Mesenchymal stem cell (in vitro differentiated cells and primary cell): ENCODE data around the gene PCDHGB4.
"Not testable (repeated sequence)": the region's sequence is repeated elsewhere in the genome, so short reads cannot be mapped to it uniquely, and the experiment has no call there.

Experiments
- DNase-seq: peaks from one replicate; pipeline ENCODE4 v3.0.0-alpha.2; 2013
- H2AFZ ChIP-seq: one replicate; pipeline ENCODE4 v1.6.1; 2013; ENCODE audit warnings: low read depth, mild to moderate bottlenecking, control low read depth, inconsistent platforms, low read length, moderate library complexity
- H2AK5ac ChIP-seq: 2 replicates; pipeline ENCODE4 v1.6.1; 2013; ENCODE audit warnings: low read length, moderate library complexity, mild to moderate bottlenecking, inconsistent platforms; ENCODE audit not compliant: severe bottlenecking
- H2BK120ac ChIP-seq: one replicate; pipeline ENCODE4 v1.6.1; 2013; ENCODE audit warnings: low read depth, mild to moderate bottlenecking, inconsistent platforms, low read length, moderate library complexity
- H2BK12ac ChIP-seq, 2 experiments: one replicate each; pipeline ENCODE4 v1.6.1; 2013; ENCODE audit warnings: inconsistent platforms in 2 of 2, low read length in 2 of 2, mild to moderate bottlenecking in 2 of 2, moderate library complexity in 2 of 2, control low read depth in 1 of 2
- H2BK15ac ChIP-seq: one replicate; pipeline ENCODE4 v1.6.1; 2013; ENCODE audit warnings: mild to moderate bottlenecking, low read depth, inconsistent platforms; ENCODE audit not compliant: poor library complexity, severe bottlenecking
- H2BK5ac ChIP-seq: 2 replicates; pipeline ENCODE4 v1.6.1; 2013; ENCODE audit warnings: low read depth, mild to moderate bottlenecking, low read length, control low read depth, inconsistent platforms; ENCODE audit not compliant: poor library complexity, severe bottlenecking
- H3K14ac ChIP-seq, 2 experiments: one replicate each; pipeline ENCODE4 v1.6.1; 2013; ENCODE audit warnings: inconsistent platforms in 2 of 2, low read length in 2 of 2, control low read depth in 1 of 2, mild to moderate bottlenecking in 1 of 2, moderate library complexity in 1 of 2
- H3K18ac ChIP-seq, 2 experiments: one replicate each; pipeline ENCODE4 v1.6.1; 2013; ENCODE audit warnings: inconsistent platforms in 2 of 2, low read length in 2 of 2, control low read depth in 1 of 2, low read depth in 1 of 2, mild to moderate bottlenecking in 1 of 2
- H3K23ac ChIP-seq, 2 experiments: one replicate each; pipeline ENCODE4 v1.6.1; 2013; ENCODE audit warnings: inconsistent platforms in 2 of 2, low read length in 2 of 2, mild to moderate bottlenecking in 2 of 2, moderate library complexity in 2 of 2, control low read depth in 1 of 2
- H3K27ac ChIP-seq: 2 replicates; pipeline ENCODE4 v1.5.1; 2013; ENCODE audit warnings: mild to moderate bottlenecking, moderate library complexity, low read length, control low read depth, inconsistent platforms; ENCODE audit not compliant: poor library complexity, severe bottlenecking
- H3K27me3 ChIP-seq, 2 experiments: 2 replicates each; pipeline versions ENCODE4 v1.6.1 to v1.7.0; 2013; ENCODE audit warnings: low read length in 2 of 2, mild to moderate bottlenecking in 2 of 2, moderate library complexity in 2 of 2, control low read depth in 1 of 2, inconsistent platforms in 1 of 2; ENCODE audit not compliant: control insufficient read depth in 1 of 2, insufficient read depth in 1 of 2
- H3K36me3 ChIP-seq, 2 experiments: 2 replicates each; pipeline versions ENCODE4 v1.6.1 to v1.7.0; 2013; ENCODE audit warnings: low read length in 2 of 2, control low read depth in 1 of 2, inconsistent platforms in 1 of 2, low read depth in 1 of 2, mild to moderate bottlenecking in 1 of 2; ENCODE audit not compliant: insufficient read depth in 2 of 2, control insufficient read depth in 1 of 2
- H3K4ac ChIP-seq, 2 experiments: one replicate each; pipeline ENCODE4 v1.6.1; 2013; ENCODE audit warnings: inconsistent platforms in 2 of 2, low read length in 2 of 2, mild to moderate bottlenecking in 2 of 2, moderate library complexity in 2 of 2, control low read depth in 1 of 2, low read depth in 1 of 2
- H3K4me1 ChIP-seq: 2 replicates; pipeline ENCODE4 v1.6.1; 2013; ENCODE audit warnings: low read depth, low read length, control low read depth; ENCODE audit not compliant: control insufficient read depth, insufficient read depth
- H3K4me2 ChIP-seq: 2 replicates; pipeline ENCODE4 v1.6.1; 2013; ENCODE audit warnings: low read length, mild to moderate bottlenecking, inconsistent platforms; ENCODE audit not compliant: poor library complexity, severe bottlenecking
- H3K4me3 ChIP-seq, 2 experiments: 2 replicates each; pipeline versions ENCODE4 v1.5.1 to v1.7.0; 2013; ENCODE audit warnings: low read length in 2 of 2, mild to moderate bottlenecking in 2 of 2, control low read depth in 1 of 2, low read depth in 1 of 2; ENCODE audit not compliant: insufficient read depth in 1 of 2
- H3K79me1 ChIP-seq: replicated peaks from 2 replicates; pipeline ENCODE4 v1.6.1; 2013; ENCODE audit warnings: mild to moderate bottlenecking, control low read depth, low read length, inconsistent platforms; ENCODE audit not compliant: poor library complexity, severe bottlenecking
- H3K9ac ChIP-seq: 2 replicates; pipeline ENCODE4 v1.7.0; 2013; ENCODE audit warnings: mild to moderate bottlenecking, low read length, moderate library complexity
- H3K9me3 ChIP-seq: 2 replicates; pipeline ENCODE4 v1.7.0; 2013; ENCODE audit warnings: mild to moderate bottlenecking, low read length; ENCODE audit not compliant: control insufficient read depth
- H4K8ac ChIP-seq: one replicate; pipeline ENCODE4 v1.6.1; 2013; ENCODE audit warnings: inconsistent platforms, mild to moderate bottlenecking, low read length, moderate library complexity
- H4K91ac ChIP-seq: one replicate; pipeline ENCODE4 v1.6.1; 2013; ENCODE audit warnings: mild to moderate bottlenecking, low read length, inconsistent platforms
- WGBS: methylation state at CpG from one replicate; pipeline ENCODE4 v1.1.7; 2013; ENCODE audit warnings: mixed read lengths; 5-methylcytosine and 5-hydroxymethylcytosine counted together

Gene PCDHGB4

GRCh38 chr5:141403387-141403786, 15.9 kb downstream of the PCDHGB4 start:
- no peak overlapping the region for H3K4me2 ChIP-seq
- H3K4ac ChIP-seq, result no peak overlapping the region
- peaks cover 13% of the 10 kb centered on the region for H3K79me1 ChIP-seq
- no peak overlapping the region for H2AFZ ChIP-seq
- peak overlapping the region in 1 of 2 experiments; percentile 75 for H3K4me3 ChIP-seq
- no peak overlapping the region for H2BK5ac ChIP-seq
- no peak overlapping the region for H3K23ac ChIP-seq
- H3K4me1 ChIP-seq, result no peaks in the 10 kb centered on the region
- H3K27ac ChIP-seq, result no peak overlapping the region
- H3K9me3 ChIP-seq, result peaks cover 54% of the 10 kb centered on the region
- peaks cover 0 to 28% of the 10 kb centered on the region in 2 experiments for H3K36me3 ChIP-seq
- no peak overlapping the region for H2BK120ac ChIP-seq
- H2AK5ac ChIP-seq, result no peak overlapping the region
- H3K27me3 ChIP-seq, result no peaks in the 10 kb centered on the region
- H4K91ac ChIP-seq, result no peak overlapping the region
- no peak for DNase-seq
- no peak overlapping the region for H2BK12ac ChIP-seq
- no peak overlapping the region for H3K14ac ChIP-seq
- H4K8ac ChIP-seq, result no peak overlapping the region
- H3K18ac ChIP-seq, result no peak overlapping the region
- no peak overlapping the region for H3K9ac ChIP-seq
- WGBS, result 98% methylated on average over 20 of the region's 22 CpGs
- no peak overlapping the region for H2BK15ac ChIP-seq

GRCh38 chr5:141407790-141408505, 20.4 kb downstream of the PCDHGB4 start, which contains the start of gene PCDHGB6:
PCDHGB6 (plus strand) TSS chr5:141408021; CDS start chr5:141408203, 182 bp downstream.
- peak within 1 kb of the TSS; percentile 90 for H4K91ac ChIP-seq
- not testable (repeated sequence) for H3K4me1 ChIP-seq, H3K27ac ChIP-seq, H2AK5ac ChIP-seq, H2BK120ac ChIP-seq, H2BK5ac ChIP-seq, H2BK12ac ChIP-seq, H3K14ac ChIP-seq, H2BK15ac ChIP-seq, H3K23ac ChIP-seq, H3K4ac ChIP-seq
- H4K8ac ChIP-seq, result peak within 1 kb of the TSS; percentile 64
- peak; percentile 83 for DNase-seq
- H3K36me3 ChIP-seq, result peaks cover 0 to 24% of the 10 kb centered on the region in 2 experiments
- peaks cover 0 to 17% of the 10 kb centered on the region in 2 experiments for H3K27me3 ChIP-seq
- peak within 1 kb of the TSS; percentile 57 to 72 for H3K4me3 ChIP-seq
- H3K9me3 ChIP-seq, result peaks cover 39% of the 10 kb centered on the region
- 4% methylated on average over 47 of the region's 51 CpGs for WGBS
- H2AFZ ChIP-seq, result peak within 1 kb of the TSS; percentile 55
- H3K79me1 ChIP-seq, result peaks cover 24% of the 10 kb centered on the region
- H3K18ac ChIP-seq, result peak within 1 kb of the TSS; percentile 16 to 67
- peak within 1 kb of the TSS; percentile 35 for H3K4me2 ChIP-seq
- peak within 1 kb of the TSS; percentile 26 for H3K9ac ChIP-seq

GRCh38 chr5:141409598-141410306, 22.3 kb downstream of the PCDHGB4 start:
- H3K9ac ChIP-seq, result no peak overlapping the region
- peak overlapping the region in 1 of 2 experiments; percentile 3 for H2BK12ac ChIP-seq
- peak overlapping the region; percentile 20 to 35 for H3K4me3 ChIP-seq
- H2BK5ac ChIP-seq, result no peak overlapping the region
- H4K91ac ChIP-seq, result peak overlapping the region; percentile 16
- peaks cover 2% of the 10 kb centered on the region for H3K4me1 ChIP-seq
- H3K4ac ChIP-seq, result no peak overlapping the region
- H3K23ac ChIP-seq, result no peak overlapping the region
- 99% methylated on average over 64 of the region's 64 CpGs for WGBS
- peaks cover 0 to 32% of the 10 kb centered on the region in 2 experiments for H3K36me3 ChIP-seq
- peaks cover 32% of the 10 kb centered on the region for H3K79me1 ChIP-seq
- H3K9me3 ChIP-seq, result peaks cover 26% of the 10 kb centered on the region
- DNase-seq, result no peak
- no peak overlapping the region for H2AK5ac ChIP-seq
- no peak overlapping the region for H3K4me2 ChIP-seq
- H3K27ac ChIP-seq, result no peak overlapping the region
- H2BK120ac ChIP-seq, result no peak overlapping the region
- no peak overlapping the region for H2AFZ ChIP-seq
- H3K27me3 ChIP-seq, result peaks cover 0 to 17% of the 10 kb centered on the region in 2 experiments
- H4K8ac ChIP-seq, result no peak overlapping the region
- no peak overlapping the region for H2BK15ac ChIP-seq
- H3K14ac ChIP-seq, result peak overlapping the region in 1 of 2 experiments; percentile 81
- H3K18ac ChIP-seq, result no peak overlapping the region

DNA sequence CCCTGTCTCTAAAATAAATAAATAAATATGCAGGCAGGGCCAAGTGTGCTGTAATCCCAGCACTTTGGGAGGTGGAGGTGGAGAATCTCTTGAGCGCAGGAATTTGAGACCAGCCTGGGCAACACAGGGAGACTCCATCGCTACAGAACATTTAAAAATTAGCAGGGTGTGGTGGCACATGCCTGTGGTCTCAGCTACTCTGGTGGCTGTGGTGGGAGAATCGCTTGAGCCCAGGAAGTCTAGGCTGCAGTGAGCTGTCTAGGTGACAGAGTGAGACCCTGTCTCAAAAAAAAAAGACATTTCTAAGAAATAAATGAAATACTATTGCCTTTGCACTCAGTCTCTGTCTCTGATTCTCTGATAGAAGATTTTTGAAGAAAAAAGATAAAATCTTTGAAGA, 24.1 kb downstream of the PCDHGB4 start:
- H2AFZ ChIP-seq, result no peak overlapping the region
- peak; percentile 4 for DNase-seq
- peaks cover 2% of the 10 kb centered on the region for H3K4me1 ChIP-seq
- H3K4me3 ChIP-seq, result no peak overlapping the region
- no peak overlapping the region for H2BK15ac ChIP-seq
- H3K79me1 ChIP-seq, result peaks cover 34% of the 10 kb centered on the region
- no peak overlapping the region for H2BK12ac ChIP-seq
- H2BK5ac ChIP-seq, result no peak overlapping the region
- no peak overlapping the region for H3K4me2 ChIP-seq
- peaks cover 22% of the 10 kb centered on the region for H3K9me3 ChIP-seq
- no peak overlapping the region for H3K18ac ChIP-seq
- H2AK5ac ChIP-seq, result no peak overlapping the region
- WGBS, result 95% methylated on average over 3 of the region's 3 CpGs
- no peak overlapping the region for H3K23ac ChIP-seq
- peaks cover 0 to 38% of the 10 kb centered on the region in 2 experiments for H3K36me3 ChIP-seq
- H3K9ac ChIP-seq, result no peak overlapping the region
- H3K27me3 ChIP-seq, result peaks cover 0 to 17% of the 10 kb centered on the region in 2 experiments
- no peak overlapping the region for H4K91ac ChIP-seq
- no peak overlapping the region for H3K4ac ChIP-seq
- no peak overlapping the region for H3K27ac ChIP-seq
- no peak overlapping the region for H3K14ac ChIP-seq
- H4K8ac ChIP-seq, result no peak overlapping the region
- no peak overlapping the region for H2BK120ac ChIP-seq
